ENCODE results near the gene FAM131C.
"Not testable (repeated sequence)": the region's sequence is repeated elsewhere in the genome, so short reads cannot be mapped to it uniquely, and the experiment has no call there.

DNA sequence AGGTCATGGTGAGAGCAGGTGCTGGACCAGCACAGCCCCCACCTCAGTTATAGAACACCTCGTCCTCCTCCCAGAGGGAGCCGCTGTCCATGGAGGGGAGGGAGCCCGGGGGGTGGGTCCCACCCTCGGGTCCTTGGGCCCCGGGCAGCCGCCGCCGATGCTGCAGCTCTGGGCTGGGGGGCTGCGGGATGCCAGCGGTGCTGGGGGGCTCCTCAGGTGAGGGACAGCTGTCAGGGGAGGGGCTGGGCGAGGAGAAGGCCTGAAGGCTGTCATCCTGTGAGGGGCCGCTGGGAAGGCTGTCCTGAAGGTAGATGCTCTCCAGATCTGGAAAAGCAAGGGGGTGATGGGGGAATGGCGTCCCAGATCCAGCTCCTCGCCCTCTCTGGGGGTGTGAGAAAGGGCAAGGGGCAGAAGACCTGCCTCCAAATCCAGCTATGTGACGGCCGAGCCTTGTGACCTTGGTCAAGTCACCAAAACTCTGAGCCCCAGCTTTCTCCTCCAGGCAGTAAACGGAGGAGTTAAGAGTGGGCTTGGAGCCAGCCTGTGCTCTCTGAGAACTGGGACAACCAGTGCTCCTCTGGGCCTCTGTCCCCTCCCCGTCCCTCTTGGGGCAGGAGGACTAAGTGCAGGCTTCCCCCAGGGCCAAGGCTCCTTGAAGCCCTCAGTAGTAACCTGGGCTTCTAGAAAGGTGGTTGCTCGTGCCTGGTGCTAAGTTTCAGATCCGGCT, 14.9 kb downstream of the FAM131C start:
- not testable (repeated sequence) for TF ChIP-seq CTCF (IDR thresholded peaks at IDR 0.05; ENCODE audit: insufficient read depth, low read length, poor library complexity, severe bottlenecking); EZH2phosphoT487 (conservative IDR thresholded peaks at IDR 0.05; ENCODE audit: low read length)
